Astrocyte of the cerebellum (primary cell): ENCODE results near the gene TTC1.
"Not testable (repeated sequence)": the region's sequence is repeated elsewhere in the genome, so short reads cannot be mapped to it uniquely, and the experiment has no call there.

Source experiments
- DNase-seq: peaks from one replicate; pipeline ENCODE4 v3.0.0-alpha.2; 2011; ENCODE audit warnings: low read depth
- H3K4me3 ChIP-seq: 2 replicates; pipeline ENCODE4 v1.5.1; 2011; ENCODE audit warnings: mild to moderate bottlenecking, low read depth, low read length, moderate library complexity
- in situ Hi-C: cut with HindIII; loops from 2 replicates; pipeline ENCODE4 v1.10.0; 2017; ENCODE audit warnings: low sequenced_read_pairs
- TF ChIP-seq, protein P1 (sequence below): IDR thresholded peaks from 2 replicates; pipeline ENCODE4 v1.5.1; 2012; ENCODE audit warnings: low read length, low read depth, moderate library complexity, mild to moderate bottlenecking; ENCODE audit errors: missing control alignments

TTC1 gene, protein sequence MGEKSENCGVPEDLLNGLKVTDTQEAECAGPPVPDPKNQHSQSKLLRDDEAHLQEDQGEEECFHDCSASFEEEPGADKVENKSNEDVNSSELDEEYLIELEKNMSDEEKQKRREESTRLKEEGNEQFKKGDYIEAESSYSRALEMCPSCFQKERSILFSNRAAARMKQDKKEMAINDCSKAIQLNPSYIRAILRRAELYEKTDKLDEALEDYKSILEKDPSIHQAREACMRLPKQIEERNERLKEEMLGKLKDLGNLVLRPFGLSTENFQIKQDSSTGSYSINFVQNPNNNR

GRCh38 chr5:160008877-160009590 is at the start of gene TTC1:
Gene TTC1, plus strand, starts transcription at chr5:160009139. Its CDS starts 1,390 bp downstream, at chr5:160010529.
- peak within 1 kb of the TSS; percentile 100 for H3K4me3 ChIP-seq
- TF ChIP-seq, protein P1, sequence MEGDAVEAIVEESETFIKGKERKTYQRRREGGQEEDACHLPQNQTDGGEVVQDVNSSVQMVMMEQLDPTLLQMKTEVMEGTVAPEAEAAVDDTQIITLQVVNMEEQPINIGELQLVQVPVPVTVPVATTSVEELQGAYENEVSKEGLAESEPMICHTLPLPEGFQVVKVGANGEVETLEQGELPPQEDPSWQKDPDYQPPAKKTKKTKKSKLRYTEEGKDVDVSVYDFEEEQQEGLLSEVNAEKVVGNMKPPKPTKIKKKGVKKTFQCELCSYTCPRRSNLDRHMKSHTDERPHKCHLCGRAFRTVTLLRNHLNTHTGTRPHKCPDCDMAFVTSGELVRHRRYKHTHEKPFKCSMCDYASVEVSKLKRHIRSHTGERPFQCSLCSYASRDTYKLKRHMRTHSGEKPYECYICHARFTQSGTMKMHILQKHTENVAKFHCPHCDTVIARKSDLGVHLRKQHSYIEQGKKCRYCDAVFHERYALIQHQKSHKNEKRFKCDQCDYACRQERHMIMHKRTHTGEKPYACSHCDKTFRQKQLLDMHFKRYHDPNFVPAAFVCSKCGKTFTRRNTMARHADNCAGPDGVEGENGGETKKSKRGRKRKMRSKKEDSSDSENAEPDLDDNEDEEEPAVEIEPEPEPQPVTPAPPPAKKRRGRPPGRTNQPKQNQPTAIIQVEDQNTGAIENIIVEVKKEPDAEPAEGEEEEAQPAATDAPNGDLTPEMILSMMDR = no peak
- in situ Hi-C loops = no loop called here
- peak; percentile 100 for DNase-seq

DNA sequence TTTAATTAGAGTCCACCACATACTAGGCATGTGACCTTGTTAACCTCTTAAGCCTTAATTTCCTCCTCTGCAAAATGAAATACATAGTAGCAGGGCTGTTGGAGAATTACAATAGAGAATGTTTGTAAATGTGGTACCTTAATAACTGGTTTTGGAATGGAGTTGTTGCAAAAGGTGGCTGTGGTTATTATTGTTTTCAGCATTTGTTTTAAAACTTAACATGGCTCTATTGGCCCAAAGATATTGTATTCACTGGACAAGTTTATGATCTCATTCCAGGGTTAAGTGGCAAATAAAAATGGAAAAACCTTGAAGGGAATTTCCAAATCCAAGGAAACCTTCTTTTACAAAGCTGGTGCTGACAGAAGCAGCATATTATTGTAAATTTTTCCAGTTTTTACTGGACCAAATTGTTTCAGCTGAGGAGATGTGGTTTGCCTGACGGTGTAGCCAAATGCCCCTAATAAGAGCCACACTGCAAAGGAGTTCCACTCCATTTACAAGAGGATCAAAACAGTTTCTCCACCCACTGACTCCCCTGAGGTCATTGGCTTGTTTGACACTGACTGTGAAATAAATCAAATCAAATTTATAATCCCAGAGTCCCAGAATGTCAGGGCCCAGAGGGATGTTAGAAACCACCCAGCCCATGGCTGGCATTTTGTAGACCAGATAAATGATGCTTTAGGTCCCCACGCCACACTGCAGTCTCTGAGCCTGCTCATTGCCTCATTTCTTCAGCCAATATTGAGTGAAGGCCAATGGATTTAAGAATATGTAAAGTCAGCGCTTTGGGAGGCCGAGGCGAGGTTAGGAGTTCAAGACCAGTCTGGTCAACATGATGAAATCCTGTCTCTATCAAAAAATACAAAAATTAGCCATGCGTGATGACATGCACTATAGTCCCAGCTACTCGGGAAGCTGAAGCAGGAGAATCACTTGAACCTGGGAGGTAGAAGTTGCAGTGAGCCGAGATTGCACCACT is 47.5 kb upstream of the TTC1 start:
- TF ChIP-seq, protein P1 = no peak
- DNase-seq = no peak
- in situ Hi-C loops = no loop called here
- H3K4me3 ChIP-seq = no peak overlapping the region

DNA sequence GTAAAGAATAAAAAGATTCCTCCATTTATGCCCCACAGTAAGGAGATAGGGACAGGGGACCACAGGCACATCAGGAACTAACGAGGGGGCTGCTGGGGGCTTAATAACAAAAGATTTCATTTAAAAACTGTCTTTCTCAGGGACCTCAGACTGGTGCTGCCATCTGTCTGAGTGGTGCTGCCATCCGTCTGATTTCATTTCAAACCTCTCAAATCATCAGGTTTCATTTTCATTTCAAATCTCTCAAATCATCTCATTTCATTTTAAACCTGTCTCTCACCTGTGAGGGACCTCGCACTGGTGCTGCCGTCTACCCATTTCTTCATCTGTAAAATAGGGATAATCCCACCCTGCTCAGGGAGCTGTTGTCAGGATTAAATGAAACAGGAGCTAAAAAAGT is 46.7 kb upstream of the TTC1 start:
- H3K4me3 ChIP-seq = no peak overlapping the region
- DNase-seq = no peak
- TF ChIP-seq, protein P1 = no peak
- in situ Hi-C loops = no loop called here

- H3K4me3 ChIP-seq = no peak overlapping the region
- TF ChIP-seq, protein P1 = no peak
- DNase-seq = no peak
- in situ Hi-C loops = no loop called here
Measured at GRCh38 chr5:159963935-159964334, 45.0 kb upstream of the TTC1 start.

- in situ Hi-C loops = no loop called here
- no peak for DNase-seq
- H3K4me3 ChIP-seq = no peak overlapping the region
- TF ChIP-seq, protein P1 = peak; percentile 78
Measured at GRCh38 chr5:159965031-159965837, 43.7 kb upstream of the TTC1 start.

- DNase-seq, in situ Hi-C loops, H3K4me3 ChIP-seq: not testable (repeated sequence)
Measured at GRCh38 chr5:159965838-159966128, 43.2 kb upstream of the TTC1 start.
